ENCODE results near the gene BEX5.

DNA sequence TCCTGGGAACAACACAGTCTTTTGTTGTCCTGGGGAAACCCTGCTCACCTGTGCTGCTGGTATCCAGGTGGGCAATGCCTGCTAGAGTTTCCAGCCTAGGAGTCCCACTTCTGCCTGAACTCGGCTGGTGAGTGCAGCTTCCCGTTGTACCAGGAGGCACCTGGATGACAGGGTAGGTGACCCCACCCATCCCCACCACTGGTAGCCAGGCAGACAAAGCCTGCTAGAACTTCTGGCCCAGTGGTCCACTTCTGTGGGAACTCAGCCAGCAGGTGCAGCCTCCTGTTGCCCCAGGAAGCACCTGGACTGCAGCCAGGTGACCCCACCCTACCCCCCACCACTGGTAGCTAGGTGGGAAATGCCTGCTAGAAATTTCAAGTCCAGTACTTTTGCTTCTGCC, 40.0 kb downstream of the BEX5 start:
- TF ChIP-seq, protein P1, sequence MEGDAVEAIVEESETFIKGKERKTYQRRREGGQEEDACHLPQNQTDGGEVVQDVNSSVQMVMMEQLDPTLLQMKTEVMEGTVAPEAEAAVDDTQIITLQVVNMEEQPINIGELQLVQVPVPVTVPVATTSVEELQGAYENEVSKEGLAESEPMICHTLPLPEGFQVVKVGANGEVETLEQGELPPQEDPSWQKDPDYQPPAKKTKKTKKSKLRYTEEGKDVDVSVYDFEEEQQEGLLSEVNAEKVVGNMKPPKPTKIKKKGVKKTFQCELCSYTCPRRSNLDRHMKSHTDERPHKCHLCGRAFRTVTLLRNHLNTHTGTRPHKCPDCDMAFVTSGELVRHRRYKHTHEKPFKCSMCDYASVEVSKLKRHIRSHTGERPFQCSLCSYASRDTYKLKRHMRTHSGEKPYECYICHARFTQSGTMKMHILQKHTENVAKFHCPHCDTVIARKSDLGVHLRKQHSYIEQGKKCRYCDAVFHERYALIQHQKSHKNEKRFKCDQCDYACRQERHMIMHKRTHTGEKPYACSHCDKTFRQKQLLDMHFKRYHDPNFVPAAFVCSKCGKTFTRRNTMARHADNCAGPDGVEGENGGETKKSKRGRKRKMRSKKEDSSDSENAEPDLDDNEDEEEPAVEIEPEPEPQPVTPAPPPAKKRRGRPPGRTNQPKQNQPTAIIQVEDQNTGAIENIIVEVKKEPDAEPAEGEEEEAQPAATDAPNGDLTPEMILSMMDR (conservative IDR thresholded peaks at IDR 0.05; ENCODE audit: low read length) = no peak
- TF ChIP-seq EZH2phosphoT487 (IDR thresholded peaks at IDR 0.05; ENCODE audit: borderline replicate concordance) = no peak

Data from Loucy (cell line).